Rectal smooth muscle tissue (tissue), 1 donor: ENCODE data around the gene KSR2.
"Not testable (repeated sequence)": the region's sequence is repeated elsewhere in the genome, so short reads cannot be mapped to it uniquely, and the experiment has no call there.

Experiments used
- H3K27ac ChIP-seq: one replicate; pipeline ENCODE4 v1.7.0; 2013; ENCODE audit warnings: low read depth, low read length, inconsistent platforms
- H3K27me3 ChIP-seq: one replicate; pipeline ENCODE4 v1.7.0; 2013; ENCODE audit warnings: low read length; ENCODE audit not compliant: control insufficient read depth, insufficient read depth
- H3K36me3 ChIP-seq: one replicate; pipeline ENCODE4 v1.7.0; 2013; ENCODE audit warnings: low read length; ENCODE audit not compliant: control insufficient read depth, insufficient read depth
- H3K4me1 ChIP-seq: one replicate; pipeline ENCODE4 v1.7.0; 2013; ENCODE audit warnings: low read length; ENCODE audit not compliant: control insufficient read depth, insufficient read depth
- H3K4me3 ChIP-seq: one replicate; pipeline ENCODE4 v1.7.0; 2013; ENCODE audit warnings: low read length
- H3K9ac ChIP-seq: one replicate; pipeline ENCODE4 v1.7.0; 2013; ENCODE audit warnings: low read length

The KSR2 gene

GRCh38 chr12:117900561-117900960, 68.2 kb downstream of the KSR2 start:
- Histone ChIP-seq H3K27me3 (no peaks in the 10 kb centered on the region), H3K9ac (no peak overlapping the region), H3K36me3 (no peaks in the 10 kb centered on the region), H3K27ac (no peak overlapping the region), H3K4me1 (no peaks in the 10 kb centered on the region), H3K4me3 (no peak overlapping the region)

- Histone ChIP-seq H3K9ac (no peak overlapping the region), H3K27me3 (no peaks in the 10 kb centered on the region), H3K4me1 (no peaks in the 10 kb centered on the region), H3K36me3 (no peaks in the 10 kb centered on the region), H3K27ac (no peak overlapping the region), H3K4me3 (no peak overlapping the region)
These were observed 71.2 kb downstream of the KSR2 start for GRCh38 chr12:117897372-117898161.

DNA sequence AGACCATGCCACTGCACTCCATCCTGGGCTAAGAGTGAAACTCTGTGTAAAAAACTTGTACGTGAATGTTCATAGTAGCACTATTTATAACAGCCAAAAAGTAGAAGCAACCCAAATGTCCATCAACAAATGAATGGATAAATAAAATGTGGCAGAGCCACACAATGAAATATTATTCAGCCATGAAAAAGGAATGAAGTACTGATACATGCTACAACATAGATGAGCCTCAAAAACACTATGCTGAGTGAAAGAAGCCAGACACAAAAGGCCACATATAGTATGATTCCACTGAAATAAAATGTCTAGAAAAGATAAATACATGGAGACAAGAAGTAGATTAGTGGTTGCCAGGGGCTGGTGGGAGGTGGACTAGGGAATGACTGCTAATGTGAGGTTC, 72.8 kb downstream of the KSR2 start:
- H3K27me3 ChIP-seq, result no peaks in the 10 kb centered on the region
- no peak overlapping the region for H3K27ac ChIP-seq
- H3K9ac ChIP-seq, result no peak overlapping the region
- no peaks in the 10 kb centered on the region for H3K4me1 ChIP-seq
- H3K4me3 ChIP-seq, result no peak overlapping the region
- no peaks in the 10 kb centered on the region for H3K36me3 ChIP-seq

GRCh38 chr12:117892441-117892840, 76.3 kb downstream of the KSR2 start:
- Histone ChIP-seq H3K4me1 (no peaks in the 10 kb centered on the region), H3K27ac (no peak overlapping the region), H3K27me3 (no peaks in the 10 kb centered on the region), H3K4me3 (no peak overlapping the region), H3K36me3 (no peaks in the 10 kb centered on the region), H3K9ac (no peak overlapping the region)

DNA sequence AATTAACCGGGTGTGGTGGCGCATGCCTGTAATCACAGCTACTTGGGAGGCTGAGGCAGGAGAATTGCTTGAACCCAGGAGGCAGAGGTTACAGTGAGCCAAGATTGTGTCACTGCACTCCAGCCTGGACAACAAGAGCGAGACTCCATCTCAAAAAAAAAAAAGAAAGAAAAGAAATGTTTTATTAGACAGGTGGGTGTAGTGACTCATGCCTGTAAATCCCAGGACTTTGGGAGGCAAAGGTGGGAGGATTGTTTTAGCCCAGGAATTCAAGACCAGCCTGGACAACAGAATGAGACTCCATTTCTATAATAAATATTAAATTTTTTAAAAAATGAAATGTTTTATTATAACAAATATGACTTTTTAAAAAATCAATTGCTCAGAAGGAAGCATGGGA, 77.5 kb downstream of the KSR2 start:
- H3K27ac ChIP-seq, H3K4me1 ChIP-seq, H3K4me3 ChIP-seq, H3K9ac ChIP-seq, H3K36me3 ChIP-seq, H3K27me3 ChIP-seq: not testable (repeated sequence)

DNA sequence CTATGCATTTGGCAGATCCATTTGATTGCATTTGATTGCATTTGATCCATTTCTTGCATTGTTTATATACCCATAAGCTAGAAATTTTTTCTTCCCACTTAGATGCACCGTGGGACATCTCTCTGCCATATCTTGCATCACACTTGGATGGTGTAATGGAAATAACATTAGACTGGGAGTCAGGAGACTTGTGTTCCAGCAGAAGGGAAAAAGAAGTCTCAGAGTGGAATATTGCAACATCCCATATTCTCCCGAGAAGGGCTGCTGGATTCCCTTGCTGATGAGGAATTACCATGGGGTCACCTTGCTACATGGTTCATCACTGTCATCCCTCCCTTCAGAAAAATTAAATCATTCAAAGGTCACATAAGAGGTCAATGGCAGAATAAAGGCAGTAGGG, 78.1 kb downstream of the KSR2 start:
- Histone ChIP-seq H3K9ac (no peak overlapping the region), H3K27me3 (no peaks in the 10 kb centered on the region), H3K36me3 (no peaks in the 10 kb centered on the region), H3K4me3 (no peak overlapping the region), H3K27ac (no peak overlapping the region), H3K4me1 (no peaks in the 10 kb centered on the region)

DNA sequence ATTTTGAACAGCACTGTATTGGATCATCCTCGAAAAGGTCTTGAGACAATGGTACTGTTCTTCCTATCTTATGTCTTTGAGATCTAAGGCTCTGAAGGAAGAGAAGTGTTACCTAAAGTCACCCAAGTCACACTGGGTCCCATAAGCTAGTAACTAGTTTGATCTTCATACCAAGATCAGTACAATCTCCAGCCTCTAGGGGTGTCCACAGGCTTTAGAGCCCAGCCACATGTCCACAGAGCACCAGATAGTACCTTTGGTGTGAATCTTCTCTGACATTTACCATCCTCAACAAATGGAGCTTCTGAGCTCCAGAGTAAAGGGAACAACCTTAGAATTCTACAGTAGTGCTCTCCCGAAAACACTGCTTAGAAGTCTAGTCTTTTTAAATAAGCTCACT, 78.7 kb downstream of the KSR2 start:
- H3K36me3 ChIP-seq, result no peaks in the 10 kb centered on the region

GRCh38 chr12:117889098-117889497, 79.7 kb downstream of the KSR2 start:
- Histone ChIP-seq H3K27ac (no peak overlapping the region), H3K4me1 (no peaks in the 10 kb centered on the region), H3K27me3 (no peaks in the 10 kb centered on the region), H3K36me3 (no peaks in the 10 kb centered on the region), H3K9ac (no peak overlapping the region), H3K4me3 (no peak overlapping the region)

More for the DNA sequence above, 78.7 kb downstream of the KSR2 start:
- H3K9ac ChIP-seq, result no peak overlapping the region
- no peak overlapping the region for H3K27ac ChIP-seq
- H3K4me3 ChIP-seq, result no peak overlapping the region
- no peaks in the 10 kb centered on the region for H3K27me3 ChIP-seq
- H3K4me1 ChIP-seq, result no peaks in the 10 kb centered on the region

GRCh38 chr12:117885211-117885610, 83.6 kb downstream of the KSR2 start:
- no peaks in the 10 kb centered on the region for H3K27me3 ChIP-seq
- H3K36me3 ChIP-seq, result no peaks in the 10 kb centered on the region
- no peak overlapping the region for H3K4me3 ChIP-seq
- H3K27ac ChIP-seq, result no peak overlapping the region
- H3K4me1 ChIP-seq, result no peaks in the 10 kb centered on the region
- H3K9ac ChIP-seq, result no peak overlapping the region

- Histone ChIP-seq H3K27ac (no peak overlapping the region), H3K4me3 (no peak overlapping the region), H3K9ac (no peak overlapping the region), H3K4me1 (no peaks in the 10 kb centered on the region), H3K27me3 (no peaks in the 10 kb centered on the region), H3K36me3 (no peaks in the 10 kb centered on the region)
These were observed 84.6 kb downstream of the KSR2 start for GRCh38 chr12:117884161-117884560.

GRCh38 chr12:117882603-117883184, 86.1 kb downstream of the KSR2 start:
- Histone ChIP-seq H3K4me3 (no peak overlapping the region), H3K27me3 (peaks cover 2% of the 10 kb centered on the region), H3K36me3 (no peaks in the 10 kb centered on the region), H3K9ac (no peak overlapping the region), H3K27ac (no peak overlapping the region), H3K4me1 (no peaks in the 10 kb centered on the region)

DNA sequence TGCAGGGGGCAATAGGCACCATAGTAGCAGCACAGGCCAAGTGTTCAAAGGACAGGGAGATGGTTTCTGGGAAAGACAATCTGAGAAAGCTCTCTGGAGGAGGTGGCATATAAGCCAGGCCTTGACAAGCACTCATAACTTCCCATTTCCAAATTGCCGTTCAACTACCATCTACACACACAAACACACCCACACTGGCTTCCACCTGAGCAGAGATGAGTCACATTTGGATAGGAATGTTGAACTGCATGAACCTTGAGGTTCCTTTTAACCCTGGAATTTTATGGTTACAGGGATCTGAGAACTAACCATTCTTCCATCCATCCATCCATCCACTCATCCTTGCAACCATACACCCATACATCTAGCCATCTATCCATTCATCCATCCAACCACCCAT, 86.6 kb downstream of the KSR2 start:
- H3K27me3 ChIP-seq, result peaks cover 2% of the 10 kb centered on the region
- no peaks in the 10 kb centered on the region for H3K4me1 ChIP-seq
- no peak overlapping the region for H3K4me3 ChIP-seq
- no peak overlapping the region for H3K9ac ChIP-seq
- H3K27ac ChIP-seq, result no peak overlapping the region
- no peaks in the 10 kb centered on the region for H3K36me3 ChIP-seq

DNA sequence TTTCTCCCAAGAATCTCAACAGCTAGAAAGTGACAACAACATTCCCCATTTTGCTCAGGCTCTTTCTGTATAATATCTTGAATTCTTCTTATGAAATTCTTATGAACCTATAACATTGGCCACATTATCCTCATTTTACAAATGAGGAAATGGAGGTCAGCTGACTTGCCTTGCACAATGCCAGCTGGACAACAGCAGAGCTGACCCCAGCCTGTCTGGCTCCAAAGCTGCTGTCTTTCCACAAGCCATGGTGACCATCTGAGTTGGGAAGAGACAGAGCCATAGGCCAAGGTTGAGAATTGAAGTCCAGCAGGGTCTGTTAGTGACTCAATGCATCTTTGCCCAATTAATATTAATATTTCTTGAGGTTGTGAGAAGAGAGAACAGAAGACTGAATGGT, 87.3 kb downstream of the KSR2 start:
- no peak overlapping the region for H3K4me3 ChIP-seq

More for the DNA sequence above, 87.3 kb downstream of the KSR2 start:
- no peak overlapping the region for H3K9ac ChIP-seq
- H3K4me1 ChIP-seq, result no peaks in the 10 kb centered on the region
- peaks cover 2% of the 10 kb centered on the region for H3K27me3 ChIP-seq
- H3K27ac ChIP-seq, result no peak overlapping the region
- no peaks in the 10 kb centered on the region for H3K36me3 ChIP-seq
